CD14-positive monocyte (primary cell): Measurements from ENCODE around the gene LGI4. TPM values are rescaled to one million over a fixed set of nuclear protein-coding genes. Genes with fewer than 3 reads are reported as not detected.
A peak's percentile ranks its signal among the peaks of the same experiment; 100 is the strongest.

Experiments used
- DNase-seq, 3 donors: peaks; one replicate each; pipeline ENCODE4 v3.0.0-alpha.2; 2011 to 2022
- H2AFZ ChIP-seq: 2 replicates; pipeline ENCODE4 v1.6.0; 2012; ENCODE audit warnings: mild to moderate bottlenecking, low read depth, low read length, inconsistent platforms; ENCODE audit not compliant: insufficient read depth, poor library complexity, severe bottlenecking
- H3K27ac ChIP-seq, 2 donors: 1 replicate in 1 of 2; 2 replicates in 1 of 2; pipeline ENCODE4 v1.5.1; 2012 to 2013; ENCODE audit warnings: low read length in 2 of 2, control low read depth in 1 of 2, inconsistent platforms in 1 of 2, low read depth in 1 of 2, mild to moderate bottlenecking in 1 of 2
- H3K27me3 ChIP-seq, 2 donors: one replicate each; pipeline versions ENCODE4 v1.6.0 to v1.6.1; 2011 to 2013; ENCODE audit warnings: low read length in 2 of 2; ENCODE audit not compliant: control insufficient read depth in 2 of 2, insufficient read depth in 2 of 2
- H3K36me3 ChIP-seq, 2 donors: replicated peaks in 1 of 2; 1 replicate in 1 of 2; 2 replicates in 1 of 2; pipeline versions ENCODE4 v1.5.1 to v1.6.1; 2012 to 2013; ENCODE audit warnings: low read length in 2 of 2, control low read depth in 1 of 2, inconsistent platforms in 1 of 2, mild to moderate bottlenecking in 1 of 2; ENCODE audit not compliant: insufficient read depth in 2 of 2, control insufficient read depth in 1 of 2
- H3K4me1 ChIP-seq, 2 donors: 1 replicate in 1 of 2; 2 replicates in 1 of 2; pipeline versions ENCODE4 v1.5.1 to v1.6.1; 2012 to 2013; ENCODE audit warnings: low read length in 2 of 2, control low read depth in 1 of 2, inconsistent platforms in 1 of 2, mild to moderate bottlenecking in 1 of 2, moderate library complexity in 1 of 2; ENCODE audit not compliant: insufficient read depth in 2 of 2, control insufficient read depth in 1 of 2
- H3K4me2 ChIP-seq: replicated peaks from 2 replicates; pipeline ENCODE3; 2012; ENCODE audit warnings: low read length, moderate library complexity, mild to moderate bottlenecking; ENCODE audit not compliant: poor library complexity, severe bottlenecking; ENCODE audit errors: extremely low read depth
- H3K4me3 ChIP-seq, 3 experiments: fragments of 200-600 bp in 1 of 3; sonication (generic) in 1 of 3; replicated peaks in 1 of 3; 1 replicate in 2 of 3; 2 replicates in 1 of 3; pipeline ENCODE4 v1.5.1; 2011 to 2013; ENCODE audit warnings: low read length in 3 of 3, mild to moderate bottlenecking in 3 of 3, control low read depth in 2 of 3, low read depth in 2 of 3, inconsistent platforms in 1 of 3, moderate library complexity in 1 of 3
- H3K79me2 ChIP-seq: 2 replicates; pipeline ENCODE4 v1.6.0; 2012; ENCODE audit warnings: mild to moderate bottlenecking, control low read depth, inconsistent platforms, low read length, moderate library complexity; ENCODE audit not compliant: insufficient read depth
- H3K9ac ChIP-seq: 2 replicates; pipeline ENCODE4 v1.6.0; 2017; ENCODE audit warnings: low read length, mild to moderate bottlenecking; ENCODE audit not compliant: insufficient read depth, poor library complexity, severe bottlenecking
- H3K9me3 ChIP-seq, 2 donors: replicated peaks in 1 of 2; 1 replicate in 1 of 2; 2 replicates in 1 of 2; pipeline versions ENCODE4 v1.5.1 to v1.6.1; 2012 to 2013; ENCODE audit warnings: low read length in 2 of 2, control low read depth in 1 of 2; ENCODE audit not compliant: control insufficient read depth in 1 of 2, insufficient read depth in 1 of 2
- H4K20me1 ChIP-seq: 2 replicates; pipeline ENCODE4 v1.6.0; 2012; ENCODE audit warnings: mild to moderate bottlenecking, low read length, control low read depth, moderate library complexity; ENCODE audit not compliant: insufficient read depth
- H3K27ac Mint-ChIP-seq, 7 donors: one replicate each; pipeline ENCODE4 v1.8.0; 2020; ENCODE audit warnings: mild to moderate bottlenecking in 7 of 7, mixed read lengths in 7 of 7, moderate library complexity in 6 of 7, inconsistent platforms in 2 of 7
- H3K27me3 Mint-ChIP-seq, 3 donors: one replicate each; pipeline ENCODE4 v1.8.0; 2021 to 2022; ENCODE audit warnings: low read depth in 3 of 3, mild to moderate bottlenecking in 3 of 3, mixed read lengths in 3 of 3, moderate library complexity in 3 of 3, inconsistent platforms in 1 of 3
- H3K36me3 Mint-ChIP-seq, 2 donors: one replicate each; pipeline ENCODE4 v1.8.0; 2020; ENCODE audit warnings: mixed read lengths in 2 of 2, inconsistent platforms in 1 of 2, mild to moderate bottlenecking in 1 of 2
- H3K4me1 Mint-ChIP-seq: one replicate; pipeline ENCODE4 v1.8.0; 2020; ENCODE audit warnings: mild to moderate bottlenecking, mixed read lengths
- H3K4me3 Mint-ChIP-seq, 2 donors: one replicate each; pipeline ENCODE4 v1.8.0; 2020; ENCODE audit warnings: mild to moderate bottlenecking in 2 of 2, mixed read lengths in 2 of 2, moderate library complexity in 1 of 2
- H3K9me3 Mint-ChIP-seq, 7 donors: one replicate each; pipeline ENCODE4 v1.8.0; 2020 to 2022; ENCODE audit warnings: mixed read lengths in 7 of 7, mild to moderate bottlenecking in 6 of 7, moderate library complexity in 6 of 7, inconsistent platforms in 2 of 7
- CTCF ChIP-seq: fragments of 200-600 bp; IDR thresholded peaks from one replicate; pipeline ENCODE4 v1.8.0; 2022; ENCODE audit warnings: antibody characterized with exemption, mild to moderate bottlenecking
- WGBS: methylation state at CpG from one replicate; pipeline ENCODE4 v1.1.5; 2013; ENCODE audit warnings: missing lambda C conversion rate; ENCODE audit not compliant: insufficient coverage; 5-methylcytosine and 5-hydroxymethylcytosine counted together
- intact Hi-C, 2 donors: fragments of 100-400 bp; cut with micrococcal nuclease; formaldehyde crosslinking; loops; one replicate each; pipeline versions ENCODE4 v1.15.0 to v1.15.1; 2023
- polyA plus RNA-seq, 3 donors: library from polyadenylated mRNA; depleted of rRNA in 1 of 3; unstranded in 2 of 3; stranded (reverse) in 1 of 3; fragments of 300-500 nt in 2 of 3; fragments of >200 nt in 1 of 3; fragmentation: Illumina TruSeq in 2 of 3; gene quantifications; 1 replicate in 2 of 3; 2 replicates in 1 of 3; pipeline ENCODE4 v1.2.3, GENCODE V29; 2012 to 2021

The LGI4 gene
- polyA plus RNA-seq, 3 donors, result 1.1 TPM; not detected in 2

- peak overlapping the region; percentile 53 for H2AFZ ChIP-seq
- H3K27me3 ChIP-seq, result peaks cover 0 to 6% of the 10 kb centered on the region in 2 donors
- H3K36me3 Mint-ChIP-seq, result no peaks in the 10 kb centered on the region
- H3K9me3 ChIP-seq, result no peaks in the 10 kb centered on the region
- no peaks in the 10 kb centered on the region for H3K79me2 ChIP-seq
- DNase-seq, result no peak
- H3K27ac Mint-ChIP-seq, result no peak overlapping the region
- no peaks in the 10 kb centered on the region for H3K36me3 ChIP-seq
- no peak overlapping the region for H3K4me3 ChIP-seq
- peaks cover 8% of the 10 kb centered on the region for H3K4me1 Mint-ChIP-seq
- no peaks in the 10 kb centered on the region for H3K4me1 ChIP-seq
- peaks cover 9 to 10% (median 10%) of the 10 kb centered on the region in 3 donors for H3K27me3 Mint-ChIP-seq
- WGBS, result 65% methylated on average over 2 of the region's 9 CpGs
- H3K9me3 Mint-ChIP-seq, result no peaks in the 10 kb centered on the region
- no peak overlapping the region for H3K4me2 ChIP-seq
- H3K4me3 Mint-ChIP-seq, result peak overlapping the region in 1 of 2 donors; percentile 51
- H3K27ac ChIP-seq, result no peak overlapping the region
- no peak for TF ChIP-seq CTCF
- intact Hi-C loops, result no loop called here
- H3K9ac ChIP-seq, result no peak overlapping the region
- H4K20me1 ChIP-seq, result no peaks in the 10 kb centered on the region
These were observed 44.7 kb downstream of the LGI4 start for GRCh38 chr19:35090160-35090505.

GRCh38 chr19:35089554-35089953 is 45.3 kb downstream of the LGI4 start:
- H3K36me3 Mint-ChIP-seq, result no peaks in the 10 kb centered on the region
- no peak overlapping the region for H3K27ac Mint-ChIP-seq
- no peak overlapping the region for H3K4me3 ChIP-seq
- H2AFZ ChIP-seq, result no peak overlapping the region
- DNase-seq, result no peak
- H3K27ac ChIP-seq, result no peak overlapping the region
- H3K9ac ChIP-seq, result no peak overlapping the region
- H3K36me3 ChIP-seq, result no peaks in the 10 kb centered on the region
- WGBS, result no CpG with 5 or more reads among the region's 8 CpGs
- H3K4me1 Mint-ChIP-seq, result peaks cover 8% of the 10 kb centered on the region
- peaks cover 9 to 11% (median 10%) of the 10 kb centered on the region in 3 donors for H3K27me3 Mint-ChIP-seq
- peaks cover 0 to 6% of the 10 kb centered on the region in 2 donors for H3K27me3 ChIP-seq
- no peaks in the 10 kb centered on the region for H3K4me1 ChIP-seq
- no peak for TF ChIP-seq CTCF
- H3K9me3 ChIP-seq, result no peaks in the 10 kb centered on the region
- intact Hi-C loops, result no loop called here
- no peak overlapping the region for H3K4me3 Mint-ChIP-seq
- H4K20me1 ChIP-seq, result no peaks in the 10 kb centered on the region
- no peaks in the 10 kb centered on the region for H3K9me3 Mint-ChIP-seq
- no peaks in the 10 kb centered on the region for H3K79me2 ChIP-seq
- H3K4me2 ChIP-seq, result no peak overlapping the region
